SKM-1 treated with dmso at 0.1 percent for 144 hours (cell line): ENCODE data around the gene SGCA.
A peak's percentile ranks its signal among the peaks of the same experiment; 100 is the strongest.

Experiments used
- DNase-seq: peaks from one replicate; lab custom pipeline; 2025; ENCODE audit not compliant: unreplicated experiment; lab: John Stamatoyannopoulos, UW

SGCA gene

GRCh38 chr17:50165867-50166517, at the start of gene SGCA:
TSS of gene SGCA (plus strand) at chr17:50166005. CDS start at chr17:50166041, 36 bp downstream.
- no peak for DNase-seq

GRCh38 chr17:50117202-50118051, 48.4 kb upstream of the SGCA start:
- no peak for DNase-seq

- no peak for DNase-seq
These were observed 47.6 kb upstream of the SGCA start for GRCh38 chr17:50118076-50118827.

GRCh38 chr17:50118828-50119218, 47.0 kb upstream of the SGCA start:
- no peak for DNase-seq

- DNase-seq = no peak
These were observed 45.1 kb upstream of the SGCA start for GRCh38 chr17:50120475-50121253.

- no peak for DNase-seq
These were observed 42.9 kb upstream of the SGCA start for GRCh38 chr17:50122945-50123344.

- DNase-seq = no peak
These were observed 42.0 kb upstream of the SGCA start for GRCh38 chr17:50123649-50124349.

GRCh38 chr17:50125420-50125997, 40.3 kb upstream of the SGCA start:
- DNase-seq = no peak

GRCh38 chr17:50127697-50128361, 38.0 kb upstream of the SGCA start:
- DNase-seq = peak; percentile 61

- DNase-seq = no peak
These were observed 37.1 kb upstream of the SGCA start for GRCh38 chr17:50128441-50129352.

- DNase-seq = no peak
These were observed 36.5 kb upstream of the SGCA start for GRCh38 chr17:50129353-50129727.

GRCh38 chr17:50129728-50130558, 35.9 kb upstream of the SGCA start, which contains the start of gene SAMD14:
TSS of gene SAMD14 (minus strand) at chr17:50130160. CDS start at chr17:50124959, 5,201 bp downstream.
- no peak for DNase-seq

GRCh38 chr17:50130559-50131305, 35.1 kb upstream of the SGCA start:
- DNase-seq = no peak

GRCh38 chr17:50132104-50132794, 33.6 kb upstream of the SGCA start:
- no peak for DNase-seq

- no peak for DNase-seq
These were observed 32.6 kb upstream of the SGCA start for GRCh38 chr17:50133028-50133768.

GRCh38 chr17:50133769-50134099, 32.1 kb upstream of the SGCA start:
- DNase-seq = no peak
